Esophagus squamous epithelium (tissue), 5 donors: ENCODE data around the gene ARRDC3. TPM values are rescaled to one million over a fixed set of nuclear protein-coding genes. Genes with fewer than 3 reads are reported as not detected.

Experiments used
- DNase-seq: peaks from one replicate; lab custom pipeline; 2025; lab: John Stamatoyannopoulos, UW
- H3K27ac ChIP-seq, 4 donors: fragments of 200-600 bp; sonication (generic); one replicate each; pipeline ENCODE4 v1.5.1; 2016 to 2019; ENCODE audit warnings: mild to moderate bottlenecking in 1 of 4
- H3K27me3 ChIP-seq, 4 donors: fragments of 200-600 bp; sonication (generic); 1 replicate in 3 of 4; 2 replicates in 1 of 4; pipeline versions ENCODE4 v1.5.1 to v1.6.0; 2017 to 2021; ENCODE audit warnings: antibody characterized with exemption in 1 of 4
- H3K36me3 ChIP-seq, 3 donors: fragments of 200-600 bp; sonication (generic); one replicate each; pipeline ENCODE4 v1.5.1; 2016 to 2019
- H3K4me1 ChIP-seq, 3 donors: fragments of 200-600 bp; sonication (generic); one replicate each; pipeline ENCODE4 v1.5.1; 2017 to 2019
- H3K4me3 ChIP-seq, 4 donors: fragments of 200-600 bp; sonication (generic); 1 replicate in 3 of 4; 2 replicates in 1 of 4; pipeline ENCODE4 v1.5.1; 2016 to 2019; ENCODE audit warnings: mild to moderate bottlenecking in 2 of 4, moderate library complexity in 1 of 4
- H3K9me3 ChIP-seq, 3 donors: fragments of 200-600 bp; sonication (generic); one replicate each; pipeline ENCODE4 v1.5.1; 2016 to 2019
- POLR2A ChIP-seq, 4 donors: fragments of 450-650 bp; IDR thresholded peaks; one replicate each; pipeline ENCODE4 v1.6.1; 2017; ENCODE audit warnings: antibody characterized with exemption in 4 of 4, mild to moderate bottlenecking in 4 of 4, moderate library complexity in 3 of 4
- WGBS, 2 donors: methylation state at CpG; one replicate each; pipeline ENCODE4 v1.1.5; 2018; 5-methylcytosine and 5-hydroxymethylcytosine counted together
- intact Hi-C: fragments of 100-400 bp; cut with DNase I; formaldehyde crosslinking; loops from one replicate; pipeline ENCODE4 v1.15.0; 2022
- total RNA-seq, 4 donors: library from RNA; depleted of rRNA; stranded (reverse); fragments of >200 nt; gene quantifications; one replicate each; pipeline ENCODE4 v1.1.0, GENCODE V29; 2016
- TF ChIP-seq, protein P1 (sequence below), 6 experiments: fragments of 450-650 bp in 4 of 6; fragments of 200-600 bp in 2 of 6; sonication (generic) in 2 of 6; IDR thresholded peaks; one replicate each; pipeline ENCODE4 v1.5.1; 2016 to 2019; ENCODE audit warnings: antibody characterized with exemption in 6 of 6, mild to moderate bottlenecking in 4 of 6, moderate library complexity in 4 of 6
- donor health status: DM: yes; HTN: yes; CAD: no.

The ARRDC3 gene
- total RNA-seq, 4 donors from 2014 or later: 35.4 to 64.8 (median 54.7) TPM

DNA sequence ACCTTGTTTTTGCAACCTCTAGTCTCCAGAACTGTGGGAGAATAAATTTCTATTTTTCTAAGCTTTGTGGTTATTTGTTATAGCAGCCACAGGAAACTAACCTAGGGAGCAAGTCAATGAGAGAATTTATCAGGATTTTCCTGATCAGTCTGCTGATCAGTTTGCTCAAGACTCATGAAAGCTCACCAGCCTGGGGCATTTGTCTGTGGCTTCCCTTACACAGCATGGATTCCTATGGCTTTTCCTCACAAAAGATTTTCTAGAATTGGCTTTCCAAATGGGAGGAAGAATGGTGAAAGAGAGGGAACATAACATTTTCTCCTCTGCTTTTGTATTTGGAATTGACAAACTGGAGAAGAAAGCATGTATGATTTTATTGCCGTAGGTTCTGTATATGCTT is 20.2 kb downstream of the ARRDC3 start:
- peaks cover 0 to 17% (median 6%) of the 10 kb centered on the region in 3 donors for H3K36me3 ChIP-seq
- no peaks in the 10 kb centered on the region for H3K9me3 ChIP-seq
- H3K4me1 ChIP-seq: peaks cover 0 to 7% (median 0%) of the 10 kb centered on the region in 3 donors
- no peak overlapping the region for H3K4me3 ChIP-seq
- WGBS, 2 donors: 83 to 100% methylated on average over 1 of the region's 1 CpG
- intact Hi-C loops: no loop called here
- H3K27ac ChIP-seq: no peak overlapping the region
- no peaks in the 10 kb centered on the region for H3K27me3 ChIP-seq
- no peak for DNase-seq
- TF ChIP-seq, protein P1, sequence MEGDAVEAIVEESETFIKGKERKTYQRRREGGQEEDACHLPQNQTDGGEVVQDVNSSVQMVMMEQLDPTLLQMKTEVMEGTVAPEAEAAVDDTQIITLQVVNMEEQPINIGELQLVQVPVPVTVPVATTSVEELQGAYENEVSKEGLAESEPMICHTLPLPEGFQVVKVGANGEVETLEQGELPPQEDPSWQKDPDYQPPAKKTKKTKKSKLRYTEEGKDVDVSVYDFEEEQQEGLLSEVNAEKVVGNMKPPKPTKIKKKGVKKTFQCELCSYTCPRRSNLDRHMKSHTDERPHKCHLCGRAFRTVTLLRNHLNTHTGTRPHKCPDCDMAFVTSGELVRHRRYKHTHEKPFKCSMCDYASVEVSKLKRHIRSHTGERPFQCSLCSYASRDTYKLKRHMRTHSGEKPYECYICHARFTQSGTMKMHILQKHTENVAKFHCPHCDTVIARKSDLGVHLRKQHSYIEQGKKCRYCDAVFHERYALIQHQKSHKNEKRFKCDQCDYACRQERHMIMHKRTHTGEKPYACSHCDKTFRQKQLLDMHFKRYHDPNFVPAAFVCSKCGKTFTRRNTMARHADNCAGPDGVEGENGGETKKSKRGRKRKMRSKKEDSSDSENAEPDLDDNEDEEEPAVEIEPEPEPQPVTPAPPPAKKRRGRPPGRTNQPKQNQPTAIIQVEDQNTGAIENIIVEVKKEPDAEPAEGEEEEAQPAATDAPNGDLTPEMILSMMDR (IDR thresholded peaks at IDR 0.05): no peak
- no peak for TF ChIP-seq POLR2A (IDR thresholded peaks at IDR 0.05)

DNA sequence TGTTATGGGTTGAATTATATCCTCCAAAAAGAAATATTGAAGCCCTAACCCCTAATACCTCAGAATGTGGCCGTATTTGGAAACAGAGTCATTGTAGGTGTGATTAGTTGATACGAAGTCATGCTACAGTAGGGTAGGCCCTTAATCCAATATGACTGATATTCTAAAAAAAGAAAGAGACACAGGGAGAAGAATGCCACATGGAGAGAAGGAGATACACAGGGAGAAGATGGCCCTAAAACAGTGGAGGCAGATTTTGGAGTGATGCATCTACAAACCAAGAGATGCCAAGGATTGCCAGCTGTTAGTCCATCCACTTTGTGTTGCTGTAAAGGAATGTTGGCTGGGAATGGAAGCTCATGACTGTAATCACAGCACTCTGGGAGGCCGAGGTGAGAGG is 21.3 kb downstream of the ARRDC3 start:
- no peak for DNase-seq
- Histone ChIP-seq H3K27me3 (no peaks in the 10 kb centered on the region), H3K36me3 (peaks cover 0 to 6% (median 0%) of the 10 kb centered on the region in 3 donors), H3K4me1 (peaks cover 0 to 17% (median 6%) of the 10 kb centered on the region in 3 donors), H3K4me3 (no peak overlapping the region), H3K9me3 (no peaks in the 10 kb centered on the region), H3K27ac (no peak overlapping the region)
- TF ChIP-seq, protein P1 (IDR thresholded peaks at IDR 0.05): no peak
- TF ChIP-seq POLR2A (IDR thresholded peaks at IDR 0.05): no peak
- 73 to 87% methylated on average over 3 of the region's 3 CpGs for WGBS, 2 donors
- intact Hi-C loops: no loop called here

GRCh38 chr5:91361055-91361701 is 21.9 kb downstream of the ARRDC3 start:
- no peaks in the 10 kb centered on the region for H3K27me3 ChIP-seq
- 60 to 78% methylated on average over 6 of the region's 6 CpGs for WGBS, 2 donors
- no peak overlapping the region for H3K27ac ChIP-seq
- intact Hi-C loops: no loop called here
- H3K4me3 ChIP-seq: no peak overlapping the region
- peaks cover 0 to 17% (median 6%) of the 10 kb centered on the region in 3 donors for H3K4me1 ChIP-seq
- no peaks in the 10 kb centered on the region for H3K9me3 ChIP-seq
- TF ChIP-seq, protein P1 (IDR thresholded peaks at IDR 0.05): no peak
- no peak for TF ChIP-seq POLR2A (IDR thresholded peaks at IDR 0.05)
- no peak for DNase-seq
- H3K36me3 ChIP-seq: no peaks in the 10 kb centered on the region

GRCh38 chr5:91359962-91360609 is 23.0 kb downstream of the ARRDC3 start:
- H3K4me3 ChIP-seq: no peak overlapping the region
- H3K27ac ChIP-seq: no peak overlapping the region
- DNase-seq: no peak
- 87 to 97% methylated on average over 4 of the region's 4 CpGs for WGBS, 2 donors
- H3K9me3 ChIP-seq: no peaks in the 10 kb centered on the region
- H3K27me3 ChIP-seq: no peaks in the 10 kb centered on the region
- H3K36me3 ChIP-seq: no peaks in the 10 kb centered on the region
- H3K4me1 ChIP-seq: peaks cover 0 to 17% (median 6%) of the 10 kb centered on the region in 3 donors
- TF ChIP-seq POLR2A (IDR thresholded peaks at IDR 0.05): no peak
- TF ChIP-seq, protein P1 (IDR thresholded peaks at IDR 0.05): no peak
- intact Hi-C loops: no loop called here

GRCh38 chr5:91357806-91358205 is 25.3 kb downstream of the ARRDC3 start:
- no peaks in the 10 kb centered on the region for H3K27me3 ChIP-seq
- no peak overlapping the region for H3K27ac ChIP-seq
- intact Hi-C loops: no loop called here
- peaks cover 0 to 17% (median 6%) of the 10 kb centered on the region in 3 donors for H3K4me1 ChIP-seq
- WGBS, 2 donors: 36 to 57% methylated on average over 2 of the region's 2 CpGs
- DNase-seq: no peak
- H3K36me3 ChIP-seq: no peaks in the 10 kb centered on the region
- no peak for TF ChIP-seq POLR2A (IDR thresholded peaks at IDR 0.05)
- TF ChIP-seq, protein P1 (IDR thresholded peaks at IDR 0.05): no peak
- H3K9me3 ChIP-seq: no peaks in the 10 kb centered on the region
- no peak overlapping the region for H3K4me3 ChIP-seq
